ENCODE data around the gene NLRC5.

Gene NLRC5

GRCh38 chr16:56948234-56948633 lies 41.1 kb upstream of the NLRC5 start:
- Histone ChIP-seq H3F3A (ENCODE audit: insufficient read depth, low read length) (no peaks in the 10 kb centered on the region), H3K4me2 (ENCODE audit: low read length) (no peak overlapping the region)

GRCh38 chr16:56950051-56950450 lies 39.3 kb upstream of the NLRC5 start:
- Histone ChIP-seq H3K79me2 (ENCODE audit: insufficient read depth, low read length) (no peaks in the 10 kb centered on the region), H3K4me2 (ENCODE audit: low read length) (no peak overlapping the region), H3K4me3 (ENCODE audit: low read depth, low read length, poor library complexity, severe bottlenecking) (no peak overlapping the region), H3K36me3 (ENCODE audit: insufficient read depth, low read length) (peaks cover 5% of the 10 kb centered on the region), H4K20me1 (ENCODE audit: insufficient read depth, low read length) (no peaks in the 10 kb centered on the region), H3K9me3 (ENCODE audit: low read length) (no peaks in the 10 kb centered on the region), H3K27me3 (ENCODE audit: insufficient read depth, low read length) (no peaks in the 10 kb centered on the region), H3K27ac (ENCODE audit: low read depth, low read length, poor library complexity, severe bottlenecking) (no peak overlapping the region), H3K9ac (ENCODE audit: low read length) (no peak overlapping the region), H3K4me1 (ENCODE audit: insufficient read depth, low read length, severe bottlenecking) (peaks cover 16% of the 10 kb centered on the region), H2AFZ (ENCODE audit: low read length) (no peak overlapping the region), H3K9me2 (ENCODE audit: low read depth, low read length) (no peaks in the 10 kb centered on the region), H3F3A (ENCODE audit: insufficient read depth, low read length) (no peaks in the 10 kb centered on the region)
- TF ChIP-seq CTCF (IDR thresholded peaks at IDR 0.05; ENCODE audit: low read length) (no peak), EZH2 (IDR thresholded peaks at IDR 0.05; ENCODE audit: borderline replicate concordance, low read length) (no peak)

More at GRCh38 chr16:56948234-56948633, 41.1 kb upstream of the NLRC5 start:
- H3K4me3 ChIP-seq (ENCODE audit: low read depth, low read length, poor library complexity, severe bottlenecking) = no peak overlapping the region
- no peaks in the 10 kb centered on the region for H3K79me2 ChIP-seq (ENCODE audit: insufficient read depth, low read length)
- H3K27ac ChIP-seq (ENCODE audit: low read depth, low read length, poor library complexity, severe bottlenecking) = no peak overlapping the region
- H3K9me2 ChIP-seq (ENCODE audit: low read depth, low read length) = no peaks in the 10 kb centered on the region
- H3K4me1 ChIP-seq (ENCODE audit: insufficient read depth, low read length, severe bottlenecking) = peaks cover 16% of the 10 kb centered on the region
- no peaks in the 10 kb centered on the region for H4K20me1 ChIP-seq (ENCODE audit: insufficient read depth, low read length)
- peaks cover 23% of the 10 kb centered on the region for H3K36me3 ChIP-seq (ENCODE audit: insufficient read depth, low read length)
- H3K27me3 ChIP-seq (ENCODE audit: insufficient read depth, low read length) = no peaks in the 10 kb centered on the region
- no peak overlapping the region for H2AFZ ChIP-seq (ENCODE audit: low read length)
- H3K9ac ChIP-seq (ENCODE audit: low read length) = no peak overlapping the region
- no peak for TF ChIP-seq EZH2 (IDR thresholded peaks at IDR 0.05; ENCODE audit: borderline replicate concordance, low read length)
- no peak for TF ChIP-seq CTCF (IDR thresholded peaks at IDR 0.05; ENCODE audit: low read length)
- no peaks in the 10 kb centered on the region for H3K9me3 ChIP-seq (ENCODE audit: low read length)

GRCh38 chr16:56950455-56950854 lies 38.9 kb upstream of the NLRC5 start:
- no peak overlapping the region for H3K4me3 ChIP-seq (ENCODE audit: low read depth, low read length, poor library complexity, severe bottlenecking)

More at GRCh38 chr16:56950455-56950854, 38.9 kb upstream of the NLRC5 start:
- Histone ChIP-seq H3K27ac (ENCODE audit: low read depth, low read length, poor library complexity, severe bottlenecking) (no peak overlapping the region), H3K9me2 (ENCODE audit: low read depth, low read length) (no peaks in the 10 kb centered on the region), H2AFZ (ENCODE audit: low read length) (no peak overlapping the region), H3K4me2 (ENCODE audit: low read length) (no peak overlapping the region), H3K79me2 (ENCODE audit: insufficient read depth, low read length) (no peaks in the 10 kb centered on the region), H3K9me3 (ENCODE audit: low read length) (no peaks in the 10 kb centered on the region), H3K27me3 (ENCODE audit: insufficient read depth, low read length) (no peaks in the 10 kb centered on the region), H3K4me1 (ENCODE audit: insufficient read depth, low read length, severe bottlenecking) (peaks cover 16% of the 10 kb centered on the region), H4K20me1 (ENCODE audit: insufficient read depth, low read length) (no peaks in the 10 kb centered on the region), H3K9ac (ENCODE audit: low read length) (no peak overlapping the region), H3F3A (ENCODE audit: insufficient read depth, low read length) (no peaks in the 10 kb centered on the region), H3K36me3 (ENCODE audit: insufficient read depth, low read length) (peaks cover under 1% of the 10 kb centered on the region)
- TF ChIP-seq CTCF (IDR thresholded peaks at IDR 0.05; ENCODE audit: low read length) (no peak), EZH2 (IDR thresholded peaks at IDR 0.05; ENCODE audit: borderline replicate concordance, low read length) (no peak)

Measured in OCI-LY1 (cell line).